Sigmoid colon (tissue), 4 donors: ENCODE data around the gene TBC1D26.
"Not testable (repeated sequence)": the region's sequence is repeated elsewhere in the genome, so short reads cannot be mapped to it uniquely, and the experiment has no call there.

Source experiments
- EP300 ChIP-seq, 4 donors: sonication (generic); formaldehyde crosslinking; IDR thresholded peaks; one replicate each; pipeline ENCODE4 v1.6.1; 2017; ENCODE audit warnings: antibody characterized with exemption in 4 of 4
- POLR2A ChIP-seq, 2 donors: fragments of 450-650 bp; IDR thresholded peaks; one replicate each; pipeline ENCODE4 v1.6.1; 2016; ENCODE audit warnings: antibody characterized with exemption in 2 of 2, mild to moderate bottlenecking in 2 of 2, moderate library complexity in 2 of 2
- POLR2AphosphoS5 ChIP-seq, 4 donors: sonication (generic); formaldehyde crosslinking; IDR thresholded peaks; one replicate each; pipeline ENCODE4 v1.6.1; 2017; ENCODE audit warnings: antibody characterized with exemption in 4 of 4
- TF ChIP-seq, protein P1 (sequence below), 4 experiments: fragments of 450-650 bp in 3 of 4; fragments of 200-600 bp in 1 of 4; IDR thresholded peaks; one replicate each; pipeline ENCODE4 v1.5.1; 2016 to 2019; ENCODE audit warnings: antibody characterized with exemption in 4 of 4, mild to moderate bottlenecking in 3 of 4, moderate library complexity in 2 of 4

DNA sequence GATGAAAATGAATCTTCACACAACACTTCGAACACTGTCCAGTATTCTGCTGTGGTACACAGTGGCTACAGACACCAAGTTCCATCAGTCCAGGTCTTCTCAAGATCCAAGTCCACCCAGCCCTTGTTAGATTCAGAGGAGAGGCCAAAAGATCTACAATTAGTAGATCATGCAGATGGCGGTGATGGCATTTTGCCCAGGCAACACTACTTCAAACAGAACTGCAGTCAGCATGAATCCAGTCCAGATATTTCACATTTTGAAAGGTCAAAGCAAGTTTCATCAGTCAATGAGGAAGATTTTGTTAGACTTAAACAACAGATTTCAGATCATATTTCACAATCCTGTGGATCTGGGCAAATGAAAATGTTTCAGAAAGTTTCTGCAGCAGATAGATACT is 52.3 kb downstream of the TBC1D26 start:
- TF ChIP-seq EP300, POLR2AphosphoS5, POLR2A (IDR thresholded peaks at IDR 0.05): not testable (repeated sequence)
- TF ChIP-seq, protein P1, sequence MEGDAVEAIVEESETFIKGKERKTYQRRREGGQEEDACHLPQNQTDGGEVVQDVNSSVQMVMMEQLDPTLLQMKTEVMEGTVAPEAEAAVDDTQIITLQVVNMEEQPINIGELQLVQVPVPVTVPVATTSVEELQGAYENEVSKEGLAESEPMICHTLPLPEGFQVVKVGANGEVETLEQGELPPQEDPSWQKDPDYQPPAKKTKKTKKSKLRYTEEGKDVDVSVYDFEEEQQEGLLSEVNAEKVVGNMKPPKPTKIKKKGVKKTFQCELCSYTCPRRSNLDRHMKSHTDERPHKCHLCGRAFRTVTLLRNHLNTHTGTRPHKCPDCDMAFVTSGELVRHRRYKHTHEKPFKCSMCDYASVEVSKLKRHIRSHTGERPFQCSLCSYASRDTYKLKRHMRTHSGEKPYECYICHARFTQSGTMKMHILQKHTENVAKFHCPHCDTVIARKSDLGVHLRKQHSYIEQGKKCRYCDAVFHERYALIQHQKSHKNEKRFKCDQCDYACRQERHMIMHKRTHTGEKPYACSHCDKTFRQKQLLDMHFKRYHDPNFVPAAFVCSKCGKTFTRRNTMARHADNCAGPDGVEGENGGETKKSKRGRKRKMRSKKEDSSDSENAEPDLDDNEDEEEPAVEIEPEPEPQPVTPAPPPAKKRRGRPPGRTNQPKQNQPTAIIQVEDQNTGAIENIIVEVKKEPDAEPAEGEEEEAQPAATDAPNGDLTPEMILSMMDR (IDR thresholded peaks at IDR 0.05): not testable (repeated sequence)
